HG02840 (cell line): Measurements from ENCODE around the gene FBLN1.
"Not testable (repeated sequence)": the region's sequence is repeated elsewhere in the genome, so short reads cannot be mapped to it uniquely, and the experiment has no call there.

Experiments used
- ATAC-seq: cut with Tn5 transposase; IDR thresholded peaks from one replicate; pipeline ENCODE4 v1.9.1; 2021; ENCODE audit warnings: mild to moderate bottlenecking, moderate library complexity, moderate number of reproducible peaks; ENCODE audit not compliant: unreplicated experiment, low FRiP score

The FBLN1 gene, protein sequence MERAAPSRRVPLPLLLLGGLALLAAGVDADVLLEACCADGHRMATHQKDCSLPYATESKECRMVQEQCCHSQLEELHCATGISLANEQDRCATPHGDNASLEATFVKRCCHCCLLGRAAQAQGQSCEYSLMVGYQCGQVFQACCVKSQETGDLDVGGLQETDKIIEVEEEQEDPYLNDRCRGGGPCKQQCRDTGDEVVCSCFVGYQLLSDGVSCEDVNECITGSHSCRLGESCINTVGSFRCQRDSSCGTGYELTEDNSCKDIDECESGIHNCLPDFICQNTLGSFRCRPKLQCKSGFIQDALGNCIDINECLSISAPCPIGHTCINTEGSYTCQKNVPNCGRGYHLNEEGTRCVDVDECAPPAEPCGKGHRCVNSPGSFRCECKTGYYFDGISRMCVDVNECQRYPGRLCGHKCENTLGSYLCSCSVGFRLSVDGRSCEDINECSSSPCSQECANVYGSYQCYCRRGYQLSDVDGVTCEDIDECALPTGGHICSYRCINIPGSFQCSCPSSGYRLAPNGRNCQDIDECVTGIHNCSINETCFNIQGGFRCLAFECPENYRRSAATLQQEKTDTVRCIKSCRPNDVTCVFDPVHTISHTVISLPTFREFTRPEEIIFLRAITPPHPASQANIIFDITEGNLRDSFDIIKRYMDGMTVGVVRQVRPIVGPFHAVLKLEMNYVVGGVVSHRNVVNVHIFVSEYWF

DNA sequence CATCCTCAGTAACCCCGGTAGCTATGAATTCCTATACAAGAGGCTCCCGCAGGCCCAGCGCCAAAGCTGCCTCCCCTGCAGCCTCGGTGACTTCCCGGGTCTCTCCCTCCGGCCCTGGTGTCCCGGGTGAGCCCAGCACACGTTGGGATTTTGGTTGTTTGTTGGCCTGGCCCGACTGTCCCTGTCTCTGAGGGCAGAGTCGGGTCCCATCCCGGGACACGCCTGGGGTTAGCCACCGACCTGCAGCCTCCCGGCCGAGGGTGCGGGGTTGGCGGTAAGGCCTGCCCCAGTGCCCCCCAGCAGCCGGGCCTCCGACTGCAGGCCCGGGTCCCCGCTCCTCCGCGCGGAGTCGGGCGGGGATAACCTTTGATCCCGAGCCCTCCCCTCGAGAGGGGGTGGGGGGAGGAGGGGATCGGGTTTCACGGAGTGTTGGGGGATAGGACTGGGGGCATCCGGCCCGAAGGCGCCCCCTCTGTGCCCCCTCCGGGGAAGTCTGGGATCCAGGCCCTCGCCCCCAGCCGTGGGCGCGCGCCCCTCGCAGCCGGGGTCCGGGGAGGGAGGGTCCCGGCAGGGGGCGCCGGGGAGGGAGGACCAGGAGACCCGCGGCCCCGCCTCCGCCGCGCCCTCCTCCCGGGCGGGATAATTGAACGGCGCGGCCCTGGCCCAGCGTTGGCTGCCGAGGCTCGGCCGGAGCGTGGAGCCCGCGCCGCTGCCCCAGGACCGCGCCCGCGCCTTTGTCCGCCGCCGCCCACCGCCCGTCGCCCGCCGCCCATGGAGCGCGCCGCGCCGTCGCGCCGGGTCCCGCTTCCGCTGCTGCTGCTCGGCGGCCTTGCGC lies at the start of gene FBLN1:
TSS of gene FBLN1 (plus strand) at position 669 of the 835 bp plus-strand sequence. CDS start at position 772, 103 bp downstream.
- no peak for ATAC-seq

DNA sequence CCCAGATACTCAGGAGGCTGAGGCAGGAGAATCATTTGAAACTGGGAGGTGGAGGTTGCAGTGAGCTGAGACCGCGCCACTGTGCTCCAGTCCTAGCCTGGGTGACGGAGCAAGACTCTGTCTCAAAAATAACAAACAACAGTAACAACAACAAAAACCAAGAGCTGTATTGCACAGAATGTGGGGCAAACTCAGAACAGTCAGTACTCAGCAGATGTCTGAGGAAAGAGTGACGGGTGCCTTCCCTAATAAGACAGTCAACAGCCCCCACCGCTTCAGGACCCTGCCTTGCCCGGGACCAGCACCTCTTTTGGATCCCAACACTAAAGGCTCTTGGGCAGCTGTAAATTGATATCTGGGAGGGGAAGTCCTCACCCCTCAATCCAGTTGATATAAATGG lies 48.9 kb upstream of the FBLN1 start:
- no peak for ATAC-seq

GRCh38 chr22:45454275-45454674 lies 48.4 kb upstream of the FBLN1 start:
- no peak for ATAC-seq

DNA sequence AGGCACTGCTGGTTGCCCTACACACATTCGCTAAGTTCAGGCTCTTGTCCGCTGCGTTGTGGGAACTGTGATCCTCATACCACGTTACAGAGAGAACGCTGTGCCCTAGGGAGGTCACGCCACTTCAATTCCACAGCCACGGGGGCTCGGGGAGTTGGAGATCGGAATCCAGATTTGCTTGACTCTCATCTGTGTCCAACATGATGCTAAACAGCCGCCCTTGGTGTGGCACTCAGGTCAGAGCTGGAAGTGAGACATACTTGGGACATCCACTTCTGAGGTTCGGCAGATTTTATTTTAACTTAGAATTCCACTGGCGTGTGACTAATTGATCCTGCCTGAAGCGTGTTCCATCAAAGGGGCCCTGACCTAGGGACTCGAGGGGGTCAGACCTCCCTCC lies 47.5 kb upstream of the FBLN1 start:
- ATAC-seq = no peak

GRCh38 chr22:45455621-45456020 lies 47.1 kb upstream of the FBLN1 start:
- ATAC-seq = no peak

- no peak for ATAC-seq
These were observed 45.9 kb upstream of the FBLN1 start for GRCh38 chr22:45456811-45457210.

DNA sequence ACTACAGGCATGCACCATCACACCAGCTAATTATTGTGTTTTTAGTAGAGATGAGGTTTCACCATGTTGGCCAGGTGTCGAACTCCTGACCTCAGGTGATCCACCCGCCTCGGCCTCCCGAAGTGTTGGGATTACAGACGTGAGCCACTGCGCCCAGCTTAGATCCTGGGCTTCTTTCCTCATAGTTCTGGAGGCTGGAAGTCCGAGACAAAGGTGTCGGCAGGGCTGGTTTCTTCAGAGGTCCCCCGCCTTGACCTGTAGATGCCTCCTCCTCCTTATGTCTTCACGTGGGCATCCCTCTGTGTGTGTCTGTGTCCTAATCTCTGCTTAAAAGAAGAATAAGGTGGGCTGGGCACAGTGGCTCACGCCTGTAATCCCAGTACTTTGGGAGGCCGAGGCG lies 44.2 kb upstream of the FBLN1 start:
- no peak for ATAC-seq

DNA sequence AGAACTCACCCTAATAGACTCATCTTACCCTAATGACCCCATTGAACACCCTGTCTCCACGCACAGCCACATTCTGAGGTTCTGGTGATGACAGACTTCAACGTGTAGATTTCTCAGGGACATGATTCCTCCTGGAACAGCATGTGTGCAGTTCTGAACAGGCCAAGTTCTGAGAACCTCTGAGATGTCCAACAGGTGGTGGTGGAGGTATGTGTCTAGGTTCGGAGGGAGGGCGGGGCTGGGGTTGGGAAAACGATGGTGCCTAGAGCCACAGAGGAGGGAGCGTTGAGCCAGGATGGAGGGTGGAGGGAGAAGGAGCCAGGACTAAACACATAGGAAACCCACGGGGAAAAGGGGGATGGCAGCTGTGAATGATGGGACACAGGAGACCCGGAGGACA lies 43.4 kb upstream of the FBLN1 start:
- ATAC-seq = no peak

DNA sequence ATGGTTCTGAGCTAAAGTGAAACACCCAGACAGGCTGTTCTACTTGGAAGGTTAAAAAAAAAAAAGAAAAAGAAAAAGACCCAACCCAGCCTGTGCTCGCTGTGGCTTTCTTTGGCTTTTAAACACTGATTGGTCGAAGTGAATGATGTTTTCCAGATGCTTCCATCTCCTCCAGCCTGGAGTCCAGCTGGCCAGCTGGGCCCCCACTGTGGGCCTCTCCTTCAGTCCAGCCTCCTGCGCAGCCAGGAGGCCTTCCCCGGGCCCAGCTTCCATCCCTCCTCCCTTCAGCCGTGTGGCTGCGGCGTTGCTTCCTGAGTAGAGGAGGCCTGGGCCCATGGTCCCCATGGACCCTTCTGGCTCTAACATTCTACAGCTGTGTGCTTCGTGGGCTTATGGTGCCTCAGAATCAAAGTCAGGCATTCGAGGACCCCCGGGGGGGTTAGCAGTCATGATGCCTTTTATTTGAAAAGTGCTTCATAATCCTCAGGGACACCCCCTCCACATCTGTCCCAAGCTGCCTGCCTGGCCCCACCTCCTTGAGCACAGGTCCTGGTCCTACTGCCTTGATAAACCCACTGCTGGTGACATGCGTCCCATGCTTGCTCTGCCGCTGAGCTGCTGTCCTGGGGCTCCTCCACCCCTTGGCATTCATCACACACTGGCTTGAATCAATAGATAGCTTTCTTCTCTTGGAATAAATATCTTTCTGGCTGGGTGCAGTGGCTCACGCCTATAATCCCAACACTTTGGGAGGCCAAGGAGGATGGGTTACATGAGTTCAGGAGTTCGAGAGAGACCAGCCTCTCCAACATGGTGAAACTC lies 42.2 kb upstream of the FBLN1 start:
- no peak for ATAC-seq

GRCh38 chr22:45462034-45462655 lies 40.5 kb upstream of the FBLN1 start:
- no peak for ATAC-seq

DNA sequence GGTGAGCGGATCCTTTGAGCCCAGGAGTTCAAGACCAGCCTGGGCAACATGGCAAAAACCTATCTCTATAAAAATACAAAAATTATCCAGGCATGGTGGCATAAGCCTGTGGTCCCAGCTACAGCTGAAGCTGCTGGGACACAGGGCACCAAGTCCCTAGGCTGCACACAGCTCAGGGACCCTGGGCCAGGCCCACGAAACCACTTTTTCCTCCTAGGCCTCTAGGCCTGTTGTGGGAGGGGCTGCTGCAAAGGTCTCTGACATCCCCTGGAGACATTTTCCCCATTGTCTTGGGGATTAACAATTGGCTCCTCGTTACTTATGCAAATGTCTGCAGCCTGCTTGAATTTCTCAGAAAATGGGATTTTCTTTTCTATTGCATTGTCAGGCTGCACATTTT lies 39.0 kb upstream of the FBLN1 start:
- not testable (repeated sequence) for ATAC-seq

DNA sequence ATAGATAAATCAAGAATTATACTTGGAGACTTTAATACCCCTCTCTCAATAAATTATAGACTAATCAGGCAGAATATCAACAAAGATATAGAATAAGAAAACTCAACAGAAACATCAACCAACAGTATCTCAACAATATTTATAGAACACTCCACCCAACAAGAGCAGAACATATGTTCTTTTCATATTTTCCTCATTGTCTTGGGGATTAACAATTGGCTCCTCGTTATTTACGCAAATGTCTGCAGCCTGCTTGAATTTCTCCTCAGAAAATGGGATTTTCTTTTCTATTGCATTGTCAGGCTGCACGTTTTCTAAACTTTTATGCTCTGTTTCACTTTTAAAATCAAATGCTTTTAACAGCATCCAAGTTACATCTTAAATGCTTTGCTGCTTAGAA lies 37.0 kb upstream of the FBLN1 start:
- ATAC-seq = no peak

DNA sequence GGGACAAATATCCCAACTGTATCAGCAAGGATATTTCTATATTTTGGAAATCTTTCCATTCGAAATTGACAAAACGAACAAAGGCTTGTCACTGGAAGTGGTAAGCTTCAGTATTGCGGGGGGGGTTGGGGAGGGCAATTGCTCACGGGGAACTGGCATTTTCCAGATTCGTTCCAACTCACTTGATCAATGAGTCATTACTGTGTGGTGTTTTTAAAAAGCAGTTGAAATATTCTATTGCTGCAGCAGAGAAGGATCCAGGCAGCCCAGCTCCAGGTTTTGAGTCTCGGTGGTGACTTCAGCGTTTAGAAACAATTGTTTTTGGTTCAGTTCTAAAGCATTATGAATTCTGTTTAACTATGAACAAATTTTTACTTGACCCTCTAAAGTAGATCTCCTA lies 33.8 kb upstream of the FBLN1 start:
- no peak for ATAC-seq

DNA sequence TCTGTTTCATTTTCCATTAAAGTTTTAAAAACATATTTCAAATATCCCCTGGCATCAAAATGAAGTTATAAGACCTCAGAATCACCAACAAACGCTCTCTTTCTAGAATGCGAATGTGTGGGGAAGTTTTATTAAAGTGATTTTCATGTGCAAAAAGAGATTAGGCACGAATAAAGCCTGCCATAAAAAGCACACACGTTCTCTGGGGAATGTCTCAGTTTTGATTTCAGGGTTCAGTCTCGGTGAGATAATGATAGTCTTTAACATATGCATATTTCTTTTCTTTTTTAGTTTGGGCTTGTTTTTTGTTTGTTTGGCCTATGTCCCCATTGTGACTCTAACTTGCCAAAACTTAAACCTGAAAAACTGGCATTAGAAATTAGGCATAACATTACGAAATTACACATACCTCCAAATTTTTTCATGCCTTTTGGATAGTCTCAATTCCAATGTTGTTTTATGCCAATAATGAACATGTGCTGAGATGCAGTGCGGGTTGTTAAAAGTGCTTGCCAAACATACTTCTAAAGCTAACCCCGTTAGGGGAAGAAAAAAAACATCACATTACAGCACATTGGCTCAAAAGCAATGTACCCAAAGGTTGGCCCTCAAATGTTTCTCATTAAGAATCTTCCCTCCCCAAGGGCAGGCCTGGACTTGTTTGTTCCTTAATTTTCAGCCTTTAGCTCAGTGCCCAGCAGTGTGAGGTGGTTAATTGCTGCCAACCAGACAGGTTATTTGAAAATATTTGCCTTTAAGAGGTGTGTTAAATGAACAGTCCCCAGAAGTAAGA lies 33.2 kb upstream of the FBLN1 start:
- ATAC-seq = no peak

DNA sequence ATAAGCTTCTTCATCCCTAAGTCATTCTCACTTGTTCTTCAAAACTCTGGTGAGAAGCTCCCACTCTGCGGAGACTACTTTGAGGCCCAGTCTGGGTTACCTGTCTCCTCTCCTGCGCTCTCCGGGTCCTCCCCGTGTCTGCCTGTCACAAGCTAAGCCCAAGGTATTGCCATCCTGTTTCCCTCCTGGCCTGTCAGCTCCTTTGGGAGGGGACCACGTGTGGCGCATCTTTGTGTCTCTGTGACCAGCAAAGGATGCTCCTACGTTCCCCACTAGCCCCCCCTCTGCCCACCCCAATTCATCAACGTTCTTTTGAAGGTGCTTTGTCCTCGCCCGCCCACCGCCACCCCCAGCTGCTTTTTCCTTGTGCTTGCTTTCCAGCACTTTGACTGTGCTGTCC lies 31.8 kb upstream of the FBLN1 start:
- no peak for ATAC-seq

DNA sequence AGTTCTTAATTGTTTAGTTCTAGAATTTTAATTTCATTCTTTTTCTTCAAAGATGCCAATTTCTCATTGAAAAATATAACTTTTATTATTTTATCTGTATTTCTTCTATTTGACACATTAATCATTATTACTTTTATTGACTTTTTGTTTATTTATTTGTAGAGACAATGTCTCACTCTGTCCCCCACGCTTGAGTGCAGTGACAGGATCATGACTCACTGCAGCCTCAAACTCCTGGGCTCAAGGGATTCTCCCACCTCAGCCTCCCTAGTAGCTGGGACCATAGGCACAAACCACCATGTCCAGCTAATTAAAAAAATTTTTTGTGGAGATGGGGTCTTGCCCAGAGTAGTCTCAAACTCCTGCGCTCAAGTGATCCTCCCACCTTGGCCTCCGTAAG lies 30.3 kb upstream of the FBLN1 start:
- ATAC-seq = no peak

GRCh38 chr22:45473626-45474237 lies 29.0 kb upstream of the FBLN1 start:
- ATAC-seq = no peak

GRCh38 chr22:45475063-45475747 lies 27.5 kb upstream of the FBLN1 start:
- ATAC-seq = no peak
